ENCODE data around the gene ADAMTS6.

GRCh38 chr5:65150599-65151304 lies 331.0 kb downstream of the ADAMTS6 start:
- no peak for TF ChIP-seq ZNF350 (CRISPR knock-in tag; IDR thresholded peaks at IDR 0.05; ENCODE audit: borderline replicate concordance, low read depth)
- TF ChIP-seq, protein P1, sequence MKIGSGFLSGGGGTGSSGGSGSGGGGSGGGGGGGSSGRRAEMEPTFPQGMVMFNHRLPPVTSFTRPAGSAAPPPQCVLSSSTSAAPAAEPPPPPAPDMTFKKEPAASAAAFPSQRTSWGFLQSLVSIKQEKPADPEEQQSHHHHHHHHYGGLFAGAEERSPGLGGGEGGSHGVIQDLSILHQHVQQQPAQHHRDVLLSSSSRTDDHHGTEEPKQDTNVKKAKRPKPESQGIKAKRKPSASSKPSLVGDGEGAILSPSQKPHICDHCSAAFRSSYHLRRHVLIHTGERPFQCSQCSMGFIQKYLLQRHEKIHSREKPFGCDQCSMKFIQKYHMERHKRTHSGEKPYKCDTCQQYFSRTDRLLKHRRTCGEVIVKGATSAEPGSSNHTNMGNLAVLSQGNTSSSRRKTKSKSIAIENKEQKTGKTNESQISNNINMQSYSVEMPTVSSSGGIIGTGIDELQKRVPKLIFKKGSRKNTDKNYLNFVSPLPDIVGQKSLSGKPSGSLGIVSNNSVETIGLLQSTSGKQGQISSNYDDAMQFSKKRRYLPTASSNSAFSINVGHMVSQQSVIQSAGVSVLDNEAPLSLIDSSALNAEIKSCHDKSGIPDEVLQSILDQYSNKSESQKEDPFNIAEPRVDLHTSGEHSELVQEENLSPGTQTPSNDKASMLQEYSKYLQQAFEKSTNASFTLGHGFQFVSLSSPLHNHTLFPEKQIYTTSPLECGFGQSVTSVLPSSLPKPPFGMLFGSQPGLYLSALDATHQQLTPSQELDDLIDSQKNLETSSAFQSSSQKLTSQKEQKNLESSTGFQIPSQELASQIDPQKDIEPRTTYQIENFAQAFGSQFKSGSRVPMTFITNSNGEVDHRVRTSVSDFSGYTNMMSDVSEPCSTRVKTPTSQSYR (CRISPR knock-in tag; IDR thresholded peaks at IDR 0.05; ENCODE audit: borderline replicate concordance): no peak
- TF ChIP-seq NR3C1 (CRISPR knock-in tag; IDR thresholded peaks at IDR 0.05): no peak
- no peak for TF ChIP-seq POLR2G (IDR thresholded peaks at IDR 0.05; ENCODE audit: low read depth, low read length)
- no peak for TF ChIP-seq ZBTB2 (CRISPR knock-in tag; IDR thresholded peaks at IDR 0.05; ENCODE audit: low read depth)
- TF ChIP-seq ZBTB43 (CRISPR knock-in tag; conservative IDR thresholded peaks at IDR 0.05): no peak
- TF ChIP-seq CBX5 (CRISPR knock-in tag; IDR thresholded peaks at IDR 0.05; ENCODE audit: borderline replicate concordance): no peak
- no peak for TF ChIP-seq ZBTB1 (CRISPR knock-in tag; IDR thresholded peaks at IDR 0.05; ENCODE audit: borderline replicate concordance)
- TF ChIP-seq, protein P2, sequence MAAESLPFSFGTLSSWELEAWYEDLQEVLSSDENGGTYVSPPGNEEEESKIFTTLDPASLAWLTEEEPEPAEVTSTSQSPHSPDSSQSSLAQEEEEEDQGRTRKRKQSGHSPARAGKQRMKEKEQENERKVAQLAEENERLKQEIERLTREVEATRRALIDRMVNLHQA (CRISPR knock-in tag; IDR thresholded peaks at IDR 0.05): no peak
